ENCODE results near the gene GPR68.

GPR68 gene

GRCh38 chr14:91221270-91221669 lies 23.2 kb downstream of the GPR68 start:
- Histone ChIP-seq H3K27ac (ENCODE audit: extremely low read depth, low read depth, low read length) (no peak overlapping the region), H3K4me3 (ENCODE audit: low read depth, low read length) (no peak overlapping the region), H3K36me3 (ENCODE audit: control insufficient read depth in 2 of 2, insufficient read depth in 1 of 2, low read length in 2 of 2) (peaks cover 0 to 12% of the 10 kb centered on the region in 2 experiments; a peak in 1 of 3 replicates), H3K9me3 (ENCODE audit: control insufficient read depth, insufficient read depth, low read depth, low read length) (no peaks in the 10 kb centered on the region), H3K4me1 (ENCODE audit: control insufficient read depth, insufficient read depth, low read length) (no peaks in the 10 kb centered on the region)
- POLR2A ChIA-PET: no interaction called here
- TF ChIP-seq ZNF366 (tag by site-specific recombination; conservative IDR thresholded peaks at IDR 0.05): peak; percentile 100
- no peak for TF ChIP-seq ZBTB8A (tag by site-specific recombination; IDR thresholded peaks at IDR 0.05)
- TF ChIP-seq ZNF311 (tag by site-specific recombination; IDR thresholded peaks at IDR 0.05; ENCODE audit: borderline replicate concordance): 0 out of 2 replicates have a peak, but pooled peaks have one; percentile 67
- no peak for TF ChIP-seq ZNF302 (tag by site-specific recombination; IDR thresholded peaks at IDR 0.05; ENCODE audit: low read depth)
- TF ChIP-seq, protein P1, sequence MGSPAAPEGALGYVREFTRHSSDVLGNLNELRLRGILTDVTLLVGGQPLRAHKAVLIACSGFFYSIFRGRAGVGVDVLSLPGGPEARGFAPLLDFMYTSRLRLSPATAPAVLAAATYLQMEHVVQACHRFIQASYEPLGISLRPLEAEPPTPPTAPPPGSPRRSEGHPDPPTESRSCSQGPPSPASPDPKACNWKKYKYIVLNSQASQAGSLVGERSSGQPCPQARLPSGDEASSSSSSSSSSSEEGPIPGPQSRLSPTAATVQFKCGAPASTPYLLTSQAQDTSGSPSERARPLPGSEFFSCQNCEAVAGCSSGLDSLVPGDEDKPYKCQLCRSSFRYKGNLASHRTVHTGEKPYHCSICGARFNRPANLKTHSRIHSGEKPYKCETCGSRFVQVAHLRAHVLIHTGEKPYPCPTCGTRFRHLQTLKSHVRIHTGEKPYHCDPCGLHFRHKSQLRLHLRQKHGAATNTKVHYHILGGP (tag by site-specific recombination; IDR thresholded peaks at IDR 0.05): no peak
- TF ChIP-seq SETDB1 (IDR thresholded peaks at IDR 0.05; ENCODE audit: insufficient read length, low read length): no peak
- TF ChIP-seq ZNF169 (tag by site-specific recombination; IDR thresholded peaks at IDR 0.05): no peak
- TF ChIP-seq, protein P2, sequence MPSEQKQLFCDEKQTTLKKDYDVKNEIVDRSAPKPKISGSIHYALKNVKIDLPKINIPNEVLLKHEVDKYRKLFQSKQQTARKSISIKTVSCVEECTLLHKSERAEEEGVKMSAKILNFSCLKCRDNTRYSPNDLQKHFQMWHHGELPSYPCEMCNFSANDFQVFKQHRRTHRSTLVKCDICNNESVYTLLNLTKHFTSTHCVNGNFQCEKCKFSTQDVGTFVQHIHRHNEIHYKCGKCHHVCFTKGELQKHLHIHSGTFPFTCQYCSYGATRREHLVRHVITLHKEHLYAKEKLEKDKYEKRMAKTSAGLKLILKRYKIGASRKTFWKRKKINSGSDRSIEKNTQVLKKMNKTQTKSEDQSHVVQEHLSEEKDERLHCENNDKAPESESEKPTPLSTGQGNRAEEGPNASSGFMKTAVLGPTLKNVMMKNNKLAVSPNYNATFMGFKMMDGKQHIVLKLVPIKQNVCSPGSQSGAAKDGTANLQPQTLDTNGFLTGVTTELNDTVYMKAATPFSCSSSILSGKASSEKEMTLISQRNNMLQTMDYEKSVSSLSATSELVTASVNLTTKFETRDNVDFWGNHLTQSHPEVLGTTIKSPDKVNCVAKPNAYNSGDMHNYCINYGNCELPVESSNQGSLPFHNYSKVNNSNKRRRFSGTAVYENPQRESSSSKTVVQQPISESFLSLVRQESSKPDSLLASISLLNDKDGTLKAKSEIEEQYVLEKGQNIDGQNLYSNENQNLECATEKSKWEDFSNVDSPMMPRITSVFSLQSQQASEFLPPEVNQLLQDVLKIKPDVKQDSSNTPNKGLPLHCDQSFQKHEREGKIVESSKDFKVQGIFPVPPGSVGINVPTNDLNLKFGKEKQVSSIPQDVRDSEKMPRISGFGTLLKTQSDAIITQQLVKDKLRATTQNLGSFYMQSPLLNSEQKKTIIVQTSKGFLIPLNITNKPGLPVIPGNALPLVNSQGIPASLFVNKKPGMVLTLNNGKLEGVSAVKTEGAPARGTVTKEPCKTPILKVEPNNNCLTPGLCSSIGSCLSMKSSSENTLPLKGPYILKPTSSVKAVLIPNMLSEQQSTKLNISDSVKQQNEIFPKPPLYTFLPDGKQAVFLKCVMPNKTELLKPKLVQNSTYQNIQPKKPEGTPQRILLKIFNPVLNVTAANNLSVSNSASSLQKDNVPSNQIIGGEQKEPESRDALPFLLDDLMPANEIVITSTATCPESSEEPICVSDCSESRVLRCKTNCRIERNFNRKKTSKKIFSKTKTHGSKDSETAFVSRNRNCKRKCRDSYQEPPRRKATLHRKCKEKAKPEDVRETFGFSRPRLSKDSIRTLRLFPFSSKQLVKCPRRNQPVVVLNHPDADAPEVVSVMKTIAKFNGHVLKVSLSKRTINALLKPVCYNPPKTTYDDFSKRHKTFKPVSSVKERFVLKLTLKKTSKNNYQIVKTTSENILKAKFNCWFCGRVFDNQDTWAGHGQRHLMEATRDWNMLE (tag by site-specific recombination; conservative IDR thresholded peaks at IDR 0.05; ENCODE audit: low read depth): no peak
- TF ChIP-seq ZNF155 (tag by site-specific recombination; IDR thresholded peaks at IDR 0.05): no peak
- no peak for TF ChIP-seq ZNF423 (tag by site-specific recombination; IDR thresholded peaks at IDR 0.05)
- TF ChIP-seq ZNF350 (tag by site-specific recombination; IDR thresholded peaks at IDR 0.05): no peak
- no peak for TF ChIP-seq ZNF624 (tag by site-specific recombination; IDR thresholded peaks at IDR 0.05)
- peak; percentile 98 for TF ChIP-seq ZBTB17 (tag by site-specific recombination; IDR thresholded peaks at IDR 0.05)
- no peak for TF ChIP-seq ZNF530 (tag by site-specific recombination; IDR thresholded peaks at IDR 0.05; ENCODE audit: low read depth)
- TF ChIP-seq FEZF1 (tag by site-specific recombination; IDR thresholded peaks at IDR 0.05): no peak
- TF ChIP-seq, protein P3, sequence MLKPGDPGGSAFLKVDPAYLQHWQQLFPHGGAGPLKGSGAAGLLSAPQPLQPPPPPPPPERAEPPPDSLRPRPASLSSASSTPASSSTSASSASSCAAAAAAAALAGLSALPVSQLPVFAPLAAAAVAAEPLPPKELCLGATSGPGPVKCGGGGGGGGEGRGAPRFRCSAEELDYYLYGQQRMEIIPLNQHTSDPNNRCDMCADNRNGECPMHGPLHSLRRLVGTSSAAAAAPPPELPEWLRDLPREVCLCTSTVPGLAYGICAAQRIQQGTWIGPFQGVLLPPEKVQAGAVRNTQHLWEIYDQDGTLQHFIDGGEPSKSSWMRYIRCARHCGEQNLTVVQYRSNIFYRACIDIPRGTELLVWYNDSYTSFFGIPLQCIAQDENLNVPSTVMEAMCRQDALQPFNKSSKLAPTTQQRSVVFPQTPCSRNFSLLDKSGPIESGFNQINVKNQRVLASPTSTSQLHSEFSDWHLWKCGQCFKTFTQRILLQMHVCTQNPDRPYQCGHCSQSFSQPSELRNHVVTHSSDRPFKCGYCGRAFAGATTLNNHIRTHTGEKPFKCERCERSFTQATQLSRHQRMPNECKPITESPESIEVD (tag by site-specific recombination; IDR thresholded peaks at IDR 0.05): no peak
- no peak for TF ChIP-seq BCL11A (tag by site-specific recombination; IDR thresholded peaks at IDR 0.05; ENCODE audit: low read depth)
- TF ChIP-seq ZNF138 (tag by site-specific recombination; IDR thresholded peaks at IDR 0.05; ENCODE audit: borderline replicate concordance): no peak
- TF ChIP-seq YY2 (tag by site-specific recombination; IDR thresholded peaks at IDR 0.05): no peak
- TF ChIP-seq, protein P4, sequence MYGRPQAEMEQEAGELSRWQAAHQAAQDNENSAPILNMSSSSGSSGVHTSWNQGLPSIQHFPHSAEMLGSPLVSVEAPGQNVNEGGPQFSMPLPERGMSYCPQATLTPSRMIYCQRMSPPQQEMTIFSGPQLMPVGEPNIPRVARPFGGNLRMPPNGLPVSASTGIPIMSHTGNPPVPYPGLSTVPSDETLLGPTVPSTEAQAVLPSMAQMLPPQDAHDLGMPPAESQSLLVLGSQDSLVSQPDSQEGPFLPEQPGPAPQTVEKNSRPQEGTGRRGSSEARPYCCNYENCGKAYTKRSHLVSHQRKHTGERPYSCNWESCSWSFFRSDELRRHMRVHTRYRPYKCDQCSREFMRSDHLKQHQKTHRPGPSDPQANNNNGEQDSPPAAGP (tag by site-specific recombination; IDR thresholded peaks at IDR 0.05): no peak
- TF ChIP-seq SALL2 (tag by site-specific recombination; IDR thresholded peaks at IDR 0.05; ENCODE audit: borderline replicate concordance): no peak
- TF ChIP-seq YY1 (tag by site-specific recombination; IDR thresholded peaks at IDR 0.05): no peak
- no peak for TF ChIP-seq ZNF280C (tag by site-specific recombination; IDR thresholded peaks at IDR 0.05)
- CTCF ChIA-PET: no interaction called here
